DMS79 treated with DMSO at 0.1 percent for 48 hours (cell line): ENCODE measurements around the gene DEGS1.
"Not testable (repeated sequence)": the region's sequence is repeated elsewhere in the genome, so short reads cannot be mapped to it uniquely, and the experiment has no call there.

Source experiments
- DNase-seq: peaks from one replicate; lab custom pipeline; 2025; lab: John Stamatoyannopoulos, UW

The DEGS1 gene

GRCh38 chr1:224180783-224181452, 2.1 kb upstream of the DEGS1 start:
- DNase-seq, result no peak

GRCh38 chr1:224181453-224181810, 1.6 kb upstream of the DEGS1 start:
- no peak for DNase-seq

GRCh38 chr1:224182057-224182865, 779 bp upstream of the DEGS1 start:
- peak; percentile 87 for DNase-seq

- peak; percentile 36 for DNase-seq
Observed at GRCh38 chr1:224183591-224184312, 712 bp downstream of the DEGS1 start.

GRCh38 chr1:224185208-224185607, 2.2 kb downstream of the DEGS1 start:
- no peak for DNase-seq

- DNase-seq, result no peak
Observed at GRCh38 chr1:224188286-224188685, 5.2 kb downstream of the DEGS1 start.

GRCh38 chr1:224189561-224189960, 6.5 kb downstream of the DEGS1 start:
- DNase-seq, result no peak

GRCh38 chr1:224192082-224192788, 9.2 kb downstream of the DEGS1 start:
- DNase-seq, result no peak

- no peak for DNase-seq
Observed at GRCh38 chr1:224193319-224193966, 10.4 kb downstream of the DEGS1 start.

GRCh38 chr1:224196813-224197600, 14.0 kb downstream of the DEGS1 start:
- DNase-seq, result no peak

- no peak for DNase-seq
Observed at GRCh38 chr1:224198572-224198971, 15.5 kb downstream of the DEGS1 start.

GRCh38 chr1:224199679-224200078, 16.6 kb downstream of the DEGS1 start:
- DNase-seq, result no peak

- DNase-seq, result no peak
Observed at GRCh38 chr1:224201383-224201782, 18.3 kb downstream of the DEGS1 start.

GRCh38 chr1:224201853-224202252, 18.8 kb downstream of the DEGS1 start:
- no peak for DNase-seq

GRCh38 chr1:224203243-224204016, 20.4 kb downstream of the DEGS1 start:
- peak; percentile 63 for DNase-seq

- DNase-seq, result peak; percentile 21
Observed at GRCh38 chr1:224205438-224205840, 22.4 kb downstream of the DEGS1 start.

GRCh38 chr1:224205931-224206538, 23.0 kb downstream of the DEGS1 start:
- DNase-seq, result not testable (repeated sequence)

GRCh38 chr1:224211206-224211962, 28.3 kb downstream of the DEGS1 start:
- DNase-seq, result peak; percentile 70

- DNase-seq, result no peak
Observed at GRCh38 chr1:224212618-224213061, 29.6 kb downstream of the DEGS1 start.
